NOMO-1 treated with dmso at 0.1 percent for 144 hours (cell line): ENCODE measurements around the gene BCKDHB.
A peak's percentile ranks its signal among the peaks of the same experiment; 100 is the strongest.

Source experiments
- DNase-seq: peaks from one replicate; lab custom pipeline; 2025; ENCODE audit not compliant: unreplicated experiment; lab: John Stamatoyannopoulos, UW

BCKDHB gene

GRCh38 chr6:80148220-80148619, 41.7 kb downstream of the BCKDHB start:
- DNase-seq = no peak

- DNase-seq = no peak
Measured at GRCh38 chr6:80151635-80152034, 45.2 kb downstream of the BCKDHB start.

GRCh38 chr6:80154160-80154559, 47.7 kb downstream of the BCKDHB start:
- no peak for DNase-seq

DNA sequence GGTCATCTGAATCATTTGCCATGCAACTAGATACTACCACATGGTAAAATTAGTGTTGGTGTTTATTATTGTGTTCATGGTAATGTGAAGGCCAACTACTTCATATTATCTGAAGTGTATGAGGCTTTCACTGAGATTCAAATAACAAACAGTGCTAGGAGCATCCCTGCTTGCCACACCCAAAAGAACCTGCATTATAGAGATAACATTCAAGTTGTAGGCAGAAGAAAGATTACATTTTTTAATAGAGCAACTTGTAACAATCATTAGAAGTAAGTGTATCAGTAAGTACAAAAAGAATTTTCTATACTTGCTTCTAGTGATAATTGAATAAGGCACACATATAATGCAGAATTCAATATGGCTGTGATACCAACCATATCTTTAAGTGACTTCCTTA, 49.8 kb downstream of the BCKDHB start:
- no peak for DNase-seq

GRCh38 chr6:80158478-80158989, 52.1 kb downstream of the BCKDHB start:
- DNase-seq = no peak

GRCh38 chr6:80161434-80161833, 55.0 kb downstream of the BCKDHB start:
- no peak for DNase-seq

GRCh38 chr6:80163754-80164187, 57.3 kb downstream of the BCKDHB start:
- peak; percentile 9 for DNase-seq

DNA sequence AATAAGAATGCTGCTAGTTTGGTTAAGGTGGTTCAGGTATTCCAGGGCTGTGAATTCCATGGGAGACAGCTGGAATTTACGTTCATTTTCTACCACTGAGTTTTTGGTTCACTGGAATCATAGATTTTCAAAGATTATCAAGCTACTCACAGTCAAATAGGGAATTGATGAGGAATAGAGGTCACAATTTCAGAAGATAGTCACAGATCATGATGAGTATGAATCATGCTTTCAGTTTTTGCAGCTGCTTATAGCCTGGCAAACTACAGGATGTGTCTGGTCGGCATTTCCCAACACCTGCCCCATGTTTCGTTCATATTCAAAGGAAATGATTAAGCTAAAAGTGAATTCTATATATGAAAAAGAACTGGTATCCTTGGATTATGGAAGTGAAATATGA, 58.7 kb downstream of the BCKDHB start:
- DNase-seq = peak; percentile 25

DNA sequence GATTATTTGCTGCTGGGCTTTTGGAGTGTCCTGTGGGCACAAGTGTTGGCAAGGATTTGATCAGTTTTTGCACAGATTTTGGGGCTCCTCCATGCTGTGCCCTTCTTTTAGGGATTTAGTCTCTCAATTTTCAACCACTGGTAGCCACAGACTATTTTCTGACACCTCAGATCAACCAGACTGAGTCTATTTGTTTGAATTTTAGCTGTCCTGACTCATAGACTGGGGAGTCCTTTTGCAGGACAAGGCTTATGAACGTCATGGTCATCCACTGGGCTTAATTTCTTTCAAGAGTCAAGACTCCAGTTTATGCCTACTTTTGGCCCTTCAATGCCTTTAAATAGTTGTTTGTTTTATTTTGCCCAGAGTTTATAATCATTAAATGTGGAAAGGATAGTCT, 59.3 kb downstream of the BCKDHB start:
- no peak for DNase-seq

DNA sequence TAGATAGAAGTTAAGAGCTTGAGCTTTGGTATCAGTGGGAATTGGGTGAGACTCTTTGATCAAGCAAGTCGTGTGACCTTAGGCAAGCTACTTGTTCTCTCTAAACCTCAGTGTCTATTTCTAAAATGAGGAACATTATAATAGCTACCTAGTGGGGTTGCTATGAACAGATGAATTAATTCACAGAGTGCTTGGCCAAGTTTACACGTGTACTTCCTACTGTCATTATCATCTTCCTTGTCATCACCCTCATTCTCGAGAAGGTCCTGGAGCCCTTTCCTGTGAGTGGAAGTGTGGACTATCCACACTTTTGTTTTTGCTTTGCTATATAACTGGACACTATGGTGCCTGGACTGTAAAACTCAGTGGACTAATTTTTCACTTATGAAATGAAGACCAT, 64.0 kb downstream of the BCKDHB start:
- DNase-seq = peak; percentile 12

DNA sequence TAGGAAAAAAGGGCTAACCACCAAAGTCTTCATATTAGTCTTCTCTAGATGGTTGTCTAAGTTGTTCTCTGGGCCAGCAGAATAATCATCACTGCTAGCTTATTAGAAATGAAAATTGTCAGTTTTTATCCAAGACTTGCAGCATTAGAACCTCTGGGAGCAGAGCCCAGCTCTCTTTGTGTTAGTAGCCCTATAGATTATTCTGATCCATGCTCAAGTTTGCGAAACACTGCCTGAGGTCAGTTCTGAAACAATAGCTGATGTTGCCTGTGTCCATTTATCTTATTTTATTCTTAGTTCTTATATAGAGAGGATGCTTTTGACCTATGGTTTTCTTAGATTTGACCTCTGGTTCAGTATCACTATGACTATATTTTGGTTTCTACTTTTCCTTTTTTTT, 66.9 kb downstream of the BCKDHB start:
- no peak for DNase-seq

- DNase-seq = peak; percentile 72
Measured at GRCh38 chr6:80174900-80175572, 68.6 kb downstream of the BCKDHB start.

GRCh38 chr6:80179695-80180094, 73.2 kb downstream of the BCKDHB start:
- no peak for DNase-seq

DNA sequence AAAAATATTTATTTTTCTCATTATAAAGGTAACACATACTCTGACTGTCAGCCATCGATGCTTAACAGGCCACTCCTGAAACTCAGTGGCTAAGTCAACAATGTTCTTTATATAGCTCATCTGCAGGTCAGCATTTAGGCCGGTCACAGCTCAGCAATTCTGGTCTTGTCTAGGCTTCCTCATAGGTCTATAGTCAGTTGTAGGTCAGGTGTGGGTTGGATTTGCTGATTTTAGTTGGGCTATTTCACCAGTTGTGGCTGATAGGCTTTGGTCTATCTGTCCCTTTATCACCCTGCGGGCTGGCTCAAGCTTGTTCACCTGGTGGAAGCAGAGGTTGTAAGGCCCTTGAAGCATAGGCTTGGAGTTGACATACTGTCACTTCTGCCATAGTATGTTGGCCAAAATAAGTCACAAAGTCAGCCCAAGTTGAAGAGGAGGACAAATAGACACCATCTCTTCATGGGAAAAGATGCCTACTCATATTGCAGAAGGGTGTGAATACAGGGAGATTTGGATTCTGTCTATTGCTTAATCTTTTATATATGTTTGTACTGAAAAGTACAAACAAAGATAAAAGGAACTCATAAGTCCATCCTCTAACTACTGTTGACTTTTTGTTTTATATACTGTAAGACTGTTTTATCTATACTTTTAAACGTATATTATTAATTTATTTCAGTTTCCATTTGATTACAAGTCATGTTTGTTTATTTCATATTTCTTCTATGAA, 75.0 kb downstream of the BCKDHB start:
- DNase-seq = no peak

DNA sequence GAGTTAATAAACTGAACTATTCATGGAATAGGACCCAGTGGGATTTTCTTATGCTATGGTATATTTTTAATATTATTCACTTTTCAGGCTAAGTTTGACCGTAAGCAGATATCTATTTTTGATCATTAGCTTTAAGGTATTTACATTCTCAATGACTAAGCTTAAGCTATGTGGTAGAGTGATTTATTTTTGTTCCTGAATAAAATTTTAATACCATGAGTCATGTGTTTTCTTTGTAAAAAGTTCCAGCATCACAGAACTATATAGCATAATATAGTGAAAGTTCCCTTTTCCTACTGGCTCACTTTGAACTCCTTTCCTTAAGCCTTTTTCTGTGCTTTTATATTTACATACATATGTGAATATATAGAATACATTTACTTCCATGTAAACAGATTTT, 75.8 kb downstream of the BCKDHB start:
- DNase-seq = no peak

- no peak for DNase-seq
Measured at GRCh38 chr6:80183019-80183795, 76.7 kb downstream of the BCKDHB start.

DNA sequence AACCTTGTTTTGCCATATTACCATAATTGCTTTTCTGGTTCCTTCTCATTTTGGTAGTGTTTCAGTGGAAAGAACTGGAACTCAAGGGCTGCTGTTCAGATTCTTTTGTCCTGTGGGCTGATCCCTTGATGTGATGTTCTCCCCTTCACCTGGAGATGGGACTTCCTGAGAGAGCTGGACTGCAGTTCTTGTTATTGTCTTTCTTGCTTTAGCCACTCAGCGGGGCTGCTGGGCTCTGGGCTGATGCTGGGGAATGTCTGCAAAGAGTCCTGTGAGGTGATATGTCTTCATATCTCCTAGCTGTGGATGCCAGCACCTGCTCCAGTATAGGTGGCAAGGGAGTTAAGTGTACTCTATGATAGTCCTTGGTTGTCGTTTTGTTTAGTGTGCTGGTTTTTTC, 79.0 kb downstream of the BCKDHB start:
- no peak for DNase-seq

DNA sequence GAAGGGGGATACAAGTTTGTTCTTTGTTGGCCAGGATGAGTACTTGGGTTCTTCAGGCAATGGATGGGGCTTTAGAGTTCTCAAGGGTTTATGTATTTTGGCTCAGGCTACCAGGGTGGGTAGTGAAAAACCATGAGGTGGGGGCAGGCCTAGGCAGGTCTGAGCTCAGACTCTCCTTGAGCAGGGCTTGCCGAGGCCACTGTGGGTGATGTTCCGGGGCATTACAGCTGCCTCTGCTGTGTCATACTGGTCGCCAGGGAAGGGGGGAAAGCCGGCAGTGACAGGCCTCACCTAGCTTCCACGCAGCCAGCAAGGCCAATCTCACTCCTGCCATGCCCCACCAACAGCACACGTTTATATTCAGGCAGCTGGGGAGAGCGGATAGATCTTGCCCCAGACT, 79.6 kb downstream of the BCKDHB start:
- no peak for DNase-seq

DNA sequence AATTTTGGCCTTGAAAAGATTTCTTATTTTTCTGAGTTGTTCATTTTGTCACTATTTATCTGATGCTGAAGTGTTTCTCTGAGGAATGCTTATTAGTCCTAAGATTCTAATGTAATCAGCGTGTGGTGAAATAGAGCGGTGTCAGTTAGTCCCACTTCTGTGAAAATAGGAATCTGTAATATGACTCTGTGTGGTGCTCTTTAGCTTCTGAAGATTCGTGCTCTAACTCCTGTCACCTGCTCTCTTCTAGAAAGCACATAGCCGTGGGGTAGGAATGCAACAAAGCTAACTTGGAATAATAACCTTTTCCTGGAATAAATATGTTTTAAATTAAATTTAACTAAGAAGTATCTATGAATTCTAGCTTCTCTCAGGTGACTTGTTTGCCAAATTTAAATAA, 90.4 kb downstream of the BCKDHB start:
- no peak for DNase-seq

- DNase-seq = no peak
Measured at GRCh38 chr6:80197474-80197873, 91.0 kb downstream of the BCKDHB start.

DNA sequence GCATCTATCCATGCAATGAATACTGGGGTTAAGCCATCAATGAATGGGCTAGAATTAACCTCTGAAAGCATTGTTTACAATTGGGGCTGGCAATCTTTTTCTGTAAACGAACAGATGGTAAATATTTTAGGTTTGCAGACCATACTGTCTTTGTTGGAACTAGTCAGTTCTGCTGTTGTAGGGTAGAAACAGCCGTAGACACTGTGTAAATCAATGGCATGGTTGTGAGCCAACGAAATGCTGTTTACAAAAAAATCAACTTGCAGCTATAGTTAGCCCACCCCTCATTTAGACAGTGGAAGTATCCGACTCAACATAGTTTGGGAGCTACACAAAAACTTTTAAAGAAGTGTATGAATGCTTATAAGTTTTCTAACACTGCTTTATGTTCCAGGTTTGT, 91.5 kb downstream of the BCKDHB start:
- DNase-seq = no peak

DNA sequence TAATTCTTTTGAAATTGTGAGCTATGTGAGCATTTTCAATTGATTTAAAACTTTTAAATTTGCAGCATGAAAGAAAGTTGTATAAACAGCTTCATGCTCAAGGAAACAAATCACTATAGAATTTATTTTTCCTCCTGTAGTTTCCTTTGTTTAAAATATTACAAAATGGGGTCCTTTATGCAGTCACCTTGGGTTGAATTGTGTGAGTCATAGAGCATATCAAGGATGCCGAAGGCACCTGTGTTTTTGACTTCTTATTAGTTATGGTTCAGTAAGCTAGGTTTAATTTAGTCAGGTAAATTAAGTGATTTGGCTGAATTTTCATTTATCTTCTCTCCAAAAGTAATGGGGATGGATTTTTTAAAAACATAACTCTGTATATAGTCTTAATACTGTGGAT, 96.8 kb downstream of the BCKDHB start:
- DNase-seq = no peak
